Measurements from ENCODE around the gene OR5P2. TPM values are rescaled to one million over a fixed set of nuclear protein-coding genes. Genes with fewer than 3 reads are reported as not detected.

The OR5P2 gene
- total RNA-seq, 2 donors from 2014 or later, result 1.1 to 8.4 TPM

- DNase-seq, result no peak
- no peak for TF ChIP-seq CTCF (conservative IDR thresholded peaks at IDR 0.05)
- H3K4me3 Mint-ChIP-seq, result no peak overlapping the region
Measured at GRCh38 chr11:7844521-7844920, 47.8 kb upstream of the OR5P2 start.

GRCh38 chr11:7840578-7840977 lies 43.8 kb upstream of the OR5P2 start:
- Histone ChIP-seq H3K4me1 (ENCODE audit: control insufficient read depth, insufficient read depth, low read length) (no peaks in the 10 kb centered on the region), H3K9me3 (ENCODE audit: control insufficient read depth, low read length) (peaks cover 6% of the 10 kb centered on the region), H3K27me3 (ENCODE audit: control insufficient read depth, insufficient read depth, low read length, poor library complexity, severe bottlenecking) (no peaks in the 10 kb centered on the region), H3K9ac (ENCODE audit: extremely low read depth, low read length, poor library complexity, severe bottlenecking) (no peak overlapping the region), H3K4me3 (ENCODE audit: low read length) (no peak overlapping the region), H3K27ac (ENCODE audit: low read depth, low read length) (no peak overlapping the region), H3K36me3 (ENCODE audit: control insufficient read depth, insufficient read depth, low read length) (peaks cover 27% of the 10 kb centered on the region)
- no peak for TF ChIP-seq CTCF (conservative IDR thresholded peaks at IDR 0.05)
- Mint-ChIP-seq H3K36me3 (ENCODE audit: low read depth) (peaks cover 40% of the 10 kb centered on the region), H3K4me3 (no peak overlapping the region), H3K9me3 (no peaks in the 10 kb centered on the region), H3K27ac (no peak overlapping the region), H3K27me3 (ENCODE audit: insufficient read depth) (no peaks in the 10 kb centered on the region), H3K4me1 (no peaks in the 10 kb centered on the region)
- WGBS, 2 experiments (ENCODE audit: insufficient coverage in 1 of 2, insufficient read length in 1 of 2), result 89 to 100% methylated on average over 2 of the region's 2 CpGs
- no peak for DNase-seq

More at GRCh38 chr11:7844521-7844920, 47.8 kb upstream of the OR5P2 start:
- H3K27ac Mint-ChIP-seq, result no peak overlapping the region
- no peak overlapping the region for H3K9ac ChIP-seq (ENCODE audit: extremely low read depth, low read length, poor library complexity, severe bottlenecking)
- no peaks in the 10 kb centered on the region for H3K4me1 ChIP-seq (ENCODE audit: control insufficient read depth, insufficient read depth, low read length)
- H3K9me3 Mint-ChIP-seq, result no peaks in the 10 kb centered on the region
- H3K4me3 ChIP-seq (ENCODE audit: low read length), result no peak overlapping the region
- no peaks in the 10 kb centered on the region for H3K27me3 Mint-ChIP-seq (ENCODE audit: insufficient read depth)
- H3K36me3 Mint-ChIP-seq (ENCODE audit: low read depth), result peaks cover 55% of the 10 kb centered on the region
- H3K9me3 ChIP-seq (ENCODE audit: control insufficient read depth, low read length), result peaks cover 6% of the 10 kb centered on the region
- WGBS, 2 experiments (ENCODE audit: insufficient coverage in 1 of 2, insufficient read length in 1 of 2), result 80 to 100% methylated on average over 1 of the region's 1 CpG
- peaks cover 42% of the 10 kb centered on the region for H3K36me3 ChIP-seq (ENCODE audit: control insufficient read depth, insufficient read depth, low read length)
- H3K4me1 Mint-ChIP-seq, result no peaks in the 10 kb centered on the region
- no peak overlapping the region for H3K27ac ChIP-seq (ENCODE audit: low read depth, low read length)
- H3K27me3 ChIP-seq (ENCODE audit: control insufficient read depth, insufficient read depth, low read length, poor library complexity, severe bottlenecking), result no peaks in the 10 kb centered on the region

GRCh38 chr11:7833527-7833926 lies 36.8 kb upstream of the OR5P2 start:
- no peaks in the 10 kb centered on the region for H3K27me3 ChIP-seq (ENCODE audit: control insufficient read depth, insufficient read depth, low read length, poor library complexity, severe bottlenecking)
- no peak overlapping the region for H3K9ac ChIP-seq (ENCODE audit: extremely low read depth, low read length, poor library complexity, severe bottlenecking)
- no peaks in the 10 kb centered on the region for H3K9me3 Mint-ChIP-seq
- H3K36me3 Mint-ChIP-seq (ENCODE audit: low read depth), result peaks cover 7% of the 10 kb centered on the region
- TF ChIP-seq CTCF (conservative IDR thresholded peaks at IDR 0.05), result peak; percentile 48
- no peak overlapping the region for H3K4me3 Mint-ChIP-seq
- no peak overlapping the region for H3K27ac Mint-ChIP-seq
- peaks cover 3% of the 10 kb centered on the region for H3K4me1 Mint-ChIP-seq
- H3K27ac ChIP-seq (ENCODE audit: low read depth, low read length), result no peak overlapping the region
- no peaks in the 10 kb centered on the region for H3K27me3 Mint-ChIP-seq (ENCODE audit: insufficient read depth)
- no peaks in the 10 kb centered on the region for H3K9me3 ChIP-seq (ENCODE audit: control insufficient read depth, low read length)
- H3K4me1 ChIP-seq (ENCODE audit: control insufficient read depth, insufficient read depth, low read length), result no peaks in the 10 kb centered on the region
- H3K4me3 ChIP-seq (ENCODE audit: low read length), result no peak overlapping the region
- peaks cover 11% of the 10 kb centered on the region for H3K36me3 ChIP-seq (ENCODE audit: control insufficient read depth, insufficient read depth, low read length)
- DNase-seq, result no peak

Data from endodermal cell (in vitro differentiated cells).